ENCODE data around the gene EEIG1.

Gene EEIG1

GRCh38 chr9:127958728-127959127 lies 22.1 kb downstream of the EEIG1 start:
- peaks cover 25% of the 10 kb centered on the region; the same call in 1 of the 2 replicates for H4K20me1 ChIP-seq (ENCODE audit: insufficient read depth, low read length)
- no peaks in the 10 kb centered on the region for H3K36me3 ChIP-seq (replicated peaks; ENCODE audit: low read depth, low read length)
- no peak overlapping the region for H3K9ac ChIP-seq (ENCODE audit: low read length)
- H3K79me2 ChIP-seq (ENCODE audit: low read length) = peaks cover 4% of the 10 kb centered on the region; the same call in 1 of the 2 replicates
- peaks cover 34% of the 10 kb centered on the region for H3K4me1 ChIP-seq (ENCODE audit: low read length)
- H3K27me3 ChIP-seq (ENCODE audit: low read depth, low read length) = no peaks in the 10 kb centered on the region
- no peak overlapping the region for H3K27ac ChIP-seq (ENCODE audit: low read length)
- no peak overlapping the region for H3K4me3 ChIP-seq (ENCODE audit: low read length)
- no peak overlapping the region for H3K4me2 ChIP-seq (ENCODE audit: low read length)
- H2AFZ ChIP-seq (ENCODE audit: low read depth, low read length) = no peak overlapping the region
- no peaks in the 10 kb centered on the region for H3K9me3 ChIP-seq (ENCODE audit: insufficient read depth, low read length)
- TF ChIP-seq CTCF (IDR thresholded peaks at IDR 0.05; ENCODE audit: low read depth, low read length) (no peak), EZH2phosphoT487 (IDR thresholded peaks at IDR 0.05; ENCODE audit: low read depth) (no peak)

GRCh38 chr9:127955294-127956015 lies 25.3 kb downstream of the EEIG1 start:
- Histone ChIP-seq H2AFZ (ENCODE audit: low read depth, low read length) (no peak overlapping the region), H3K79me2 (ENCODE audit: low read length) (no peaks in the 10 kb centered on the region), H3K9ac (ENCODE audit: low read length) (no peak overlapping the region), H3K27me3 (ENCODE audit: low read depth, low read length) (no peaks in the 10 kb centered on the region), H3K4me1 (ENCODE audit: low read length) (peaks cover 23% of the 10 kb centered on the region), H4K20me1 (ENCODE audit: insufficient read depth, low read length) (peaks cover 23% of the 10 kb centered on the region; the same call in 1 of the 2 replicates), H3K4me3 (ENCODE audit: low read length) (no peak overlapping the region), H3K9me3 (ENCODE audit: insufficient read depth, low read length) (no peaks in the 10 kb centered on the region), H3K27ac (ENCODE audit: low read length) (no peak overlapping the region), H3K4me2 (ENCODE audit: low read length) (peak overlapping the region; percentile 18), H3K36me3 (replicated peaks; ENCODE audit: low read depth, low read length) (no peaks in the 10 kb centered on the region)
- TF ChIP-seq EZH2phosphoT487 (IDR thresholded peaks at IDR 0.05; ENCODE audit: low read depth) (no peak), CTCF (IDR thresholded peaks at IDR 0.05; ENCODE audit: low read depth, low read length) (peak; percentile 65)

- Histone ChIP-seq H2AFZ (ENCODE audit: low read depth, low read length) (no peak overlapping the region), H3K9me3 (ENCODE audit: insufficient read depth, low read length) (no peaks in the 10 kb centered on the region), H3K9ac (ENCODE audit: low read length) (no peak overlapping the region), H3K27me3 (ENCODE audit: low read depth, low read length) (no peaks in the 10 kb centered on the region), H3K36me3 (replicated peaks; ENCODE audit: low read depth, low read length) (no peaks in the 10 kb centered on the region), H4K20me1 (ENCODE audit: insufficient read depth, low read length) (peaks cover 23% of the 10 kb centered on the region; the same call in 1 of the 2 replicates), H3K79me2 (ENCODE audit: low read length) (no peaks in the 10 kb centered on the region), H3K4me2 (ENCODE audit: low read length) (peak overlapping the region; percentile 18), H3K4me1 (ENCODE audit: low read length) (peaks cover 23% of the 10 kb centered on the region), H3K4me3 (ENCODE audit: low read length) (no peak overlapping the region), H3K27ac (ENCODE audit: low read length) (no peak overlapping the region)
- TF ChIP-seq CTCF (IDR thresholded peaks at IDR 0.05; ENCODE audit: low read depth, low read length) (no peak), EZH2phosphoT487 (IDR thresholded peaks at IDR 0.05; ENCODE audit: low read depth) (no peak)
These were observed 25.9 kb downstream of the EEIG1 start for GRCh38 chr9:127954831-127955293.

GRCh38 chr9:127953768-127954505 lies 26.9 kb downstream of the EEIG1 start:
- Histone ChIP-seq H2AFZ (ENCODE audit: low read depth, low read length) (no peak overlapping the region), H3K79me2 (ENCODE audit: low read length) (no peaks in the 10 kb centered on the region), H3K9me3 (ENCODE audit: insufficient read depth, low read length) (no peaks in the 10 kb centered on the region), H3K4me2 (ENCODE audit: low read length) (no peak overlapping the region), H4K20me1 (ENCODE audit: insufficient read depth, low read length) (peaks cover 23% of the 10 kb centered on the region; the same call in 1 of the 2 replicates), H3K4me1 (ENCODE audit: low read length) (peaks cover 29% of the 10 kb centered on the region), H3K27ac (ENCODE audit: low read length) (no peak overlapping the region), H3K9ac (ENCODE audit: low read length) (no peak overlapping the region), H3K27me3 (ENCODE audit: low read depth, low read length) (no peaks in the 10 kb centered on the region), H3K4me3 (ENCODE audit: low read length) (no peak overlapping the region), H3K36me3 (replicated peaks; ENCODE audit: low read depth, low read length) (no peaks in the 10 kb centered on the region)
- TF ChIP-seq EZH2phosphoT487 (IDR thresholded peaks at IDR 0.05; ENCODE audit: low read depth) = no peak
- TF ChIP-seq CTCF (IDR thresholded peaks at IDR 0.05; ENCODE audit: low read depth, low read length) = no peak
